H1 (cell line): ENCODE results near the gene GSDME. TPM values are rescaled to one million over a fixed set of nuclear protein-coding genes. Genes with fewer than 3 reads are reported as not detected.

ENCODE experiments used
- CTCF ChIA-PET: fragments of 300-600 bp; sonication (Branson Sonifier 250); formaldehyde crosslinking; loops from one replicate; lab custom pipeline; 2021; ENCODE audit not compliant: partially characterized antibody; lab: Charles Lee
- POLR2A ChIA-PET: fragments of 300-600 bp; sonication (Branson Sonifier 250); formaldehyde crosslinking; loops from one replicate; lab custom pipeline; 2021; ENCODE audit warnings: inconsistent platforms; ENCODE audit not compliant: partially characterized antibody; lab: Charles Lee
- DNase-seq, 2 experiments: peaks; one replicate each; pipeline versions ENCODE4 v3.0.0 to v3.0.0-alpha.2; 2010 to 2022; ENCODE audit warnings: low spot score in 2 of 2, low read depth in 1 of 2, mixed read lengths in 1 of 2
- FAIRE-seq: peaks from 2 replicates; lab custom pipeline; 2011; peaks lifted over from hg19 to GRCh38; lab: Jason Lieb, UNC
- H2AFZ ChIP-seq: 2 replicates; pipeline ENCODE4 v1.8.1; 2012; ENCODE audit warnings: low read length, inconsistent platforms
- H2AK5ac ChIP-seq: 2 replicates; pipeline ENCODE4 v1.6.1; 2013; ENCODE audit warnings: low read depth, low read length
- H2BK120ac ChIP-seq: replicated peaks from 2 replicates; pipeline ENCODE3; 2013; ENCODE audit warnings: low read depth, low read length, inconsistent platforms
- H2BK12ac ChIP-seq: 2 replicates; pipeline ENCODE4 v1.6.1; 2013; ENCODE audit warnings: low read depth, low read length
- H2BK15ac ChIP-seq: 2 replicates; pipeline ENCODE4 v1.6.1; 2013; ENCODE audit warnings: low read length
- H2BK20ac ChIP-seq: 2 replicates; pipeline ENCODE4 v1.6.1; 2013; ENCODE audit warnings: low read length
- H2BK5ac ChIP-seq: 2 replicates; pipeline ENCODE4 v1.6.1; 2013; ENCODE audit warnings: low read depth, low read length
- H3K14ac ChIP-seq: 2 replicates; pipeline ENCODE4 v1.6.1; 2013; ENCODE audit warnings: inconsistent platforms; ENCODE audit not compliant: insufficient read length
- H3K18ac ChIP-seq: 2 replicates; pipeline ENCODE4 v1.6.1; 2013; ENCODE audit warnings: low read length; ENCODE audit errors: extremely low read depth
- H3K23ac ChIP-seq: 2 replicates; pipeline ENCODE4 v1.6.1; 2013; ENCODE audit warnings: inconsistent platforms; ENCODE audit not compliant: insufficient read length
- H3K23me2 ChIP-seq: 2 replicates; pipeline ENCODE4 v1.6.1; 2013; ENCODE audit warnings: low read depth, low read length
- H3K27ac ChIP-seq: 2 replicates; pipeline ENCODE4 v1.6.1; 2011; ENCODE audit warnings: low read depth, low read length, inconsistent platforms
- H3K27me3 ChIP-seq, 4 experiments: replicated peaks in 1 of 4; 1 replicate in 1 of 4; 2 replicates in 3 of 4; pipeline versions ENCODE4 v1.6.1 to v1.8.1; 2011 to 2013; ENCODE audit warnings: low read length in 3 of 4, mild to moderate bottlenecking in 3 of 4, inconsistent platforms in 2 of 4, mixed read lengths in 2 of 4, moderate library complexity in 1 of 4; ENCODE audit not compliant: control insufficient read depth in 3 of 4, insufficient read depth in 3 of 4; ENCODE audit errors: extremely low read depth in 1 of 4
- H3K36me3 ChIP-seq, 4 experiments: 2 replicates each; pipeline versions ENCODE4 v1.6.1 to v1.8.1; 2011 to 2013; ENCODE audit warnings: mild to moderate bottlenecking in 4 of 4, low read length in 3 of 4, moderate library complexity in 2 of 4, control low read depth in 1 of 4, inconsistent platforms in 1 of 4; ENCODE audit not compliant: insufficient read depth in 4 of 4, control insufficient read depth in 2 of 4
- H3K4ac ChIP-seq: replicated peaks from 2 replicates; pipeline ENCODE3; 2013; ENCODE audit warnings: low read length, low read depth, mixed read lengths, inconsistent platforms; ENCODE audit not compliant: insufficient read length
- H3K4me1 ChIP-seq, 4 experiments: replicated peaks in 1 of 4; 1 replicate in 1 of 4; 2 replicates in 3 of 4; pipeline versions ENCODE4 v1.6.1 to v1.8.1; 2011 to 2013; ENCODE audit warnings: low read length in 3 of 4, inconsistent platforms in 2 of 4, mixed read lengths in 1 of 4; ENCODE audit not compliant: insufficient read depth in 4 of 4, control insufficient read depth in 3 of 4
- H3K4me2 ChIP-seq, 2 experiments: 2 replicates each; pipeline versions ENCODE4 v1.6.1 to v1.8.1; 2011 to 2013; ENCODE audit warnings: low read depth in 2 of 2, low read length in 2 of 2, control low read depth in 1 of 2, inconsistent platforms in 1 of 2, mild to moderate bottlenecking in 1 of 2; ENCODE audit not compliant: insufficient read depth in 1 of 2
- H3K4me3 ChIP-seq, 4 experiments: fragments of 200-600, 300-600 bp in 1 of 4; sonication (generic), shearing (Covaris generic), sonication (Bioruptor Twin) in 1 of 4; 2 replicates each; pipeline versions ENCODE4 v1.5.1 to v1.8.1; 2011 to 2016; ENCODE audit warnings: low read length in 4 of 4, low read depth in 3 of 4, control low read depth in 2 of 4, inconsistent platforms in 2 of 4, mild to moderate bottlenecking in 2 of 4, mixed read lengths in 1 of 4, moderate library complexity in 1 of 4; ENCODE audit not compliant: insufficient read depth in 2 of 4; ENCODE audit errors: extremely low read depth in 1 of 4
- H3K56ac ChIP-seq: replicated peaks from 2 replicates; pipeline ENCODE3; 2013; ENCODE audit warnings: low read depth, mild to moderate bottlenecking, mixed read lengths, low read length, inconsistent platforms; ENCODE audit not compliant: insufficient read length
- H3K79me1 ChIP-seq: 2 replicates; pipeline ENCODE4 v1.6.1; 2013; ENCODE audit warnings: low read depth, low read length, control low read depth
- H3K79me2 ChIP-seq, 2 experiments: 2 replicates each; pipeline versions ENCODE4 v1.6.1 to v1.8.1; 2012 to 2013; ENCODE audit warnings: low read length in 2 of 2, mild to moderate bottlenecking in 2 of 2, inconsistent platforms in 1 of 2; ENCODE audit not compliant: insufficient read depth in 2 of 2, control insufficient read depth in 1 of 2
- H3K9ac ChIP-seq, 4 experiments: replicated peaks in 1 of 4; 1 replicate in 1 of 4; 2 replicates in 3 of 4; pipeline versions ENCODE4 v1.6.1 to v1.8.1; 2011 to 2013; ENCODE audit warnings: low read depth in 3 of 4, low read length in 3 of 4, control low read depth in 2 of 4, mild to moderate bottlenecking in 2 of 4, moderate library complexity in 2 of 4, inconsistent platforms in 1 of 4; ENCODE audit errors: extremely low read depth in 1 of 4
- H3K9me3 ChIP-seq, 2 experiments: 2 replicates each; pipeline versions ENCODE4 v1.6.1 to v1.8.1; 2012 to 2013; ENCODE audit warnings: mild to moderate bottlenecking in 2 of 2, moderate library complexity in 2 of 2, control low read depth in 1 of 2, inconsistent platforms in 1 of 2, low read depth in 1 of 2, low read length in 1 of 2, mixed read lengths in 1 of 2; ENCODE audit not compliant: insufficient read depth in 2 of 2
- H4K20me1 ChIP-seq, 2 experiments: replicated peaks in 1 of 2; 2 replicates each; pipeline versions ENCODE3 to v1.8.1; 2011 to 2013; ENCODE audit warnings: inconsistent platforms in 2 of 2, low read length in 2 of 2, mild to moderate bottlenecking in 1 of 2; ENCODE audit not compliant: insufficient read depth in 2 of 2, control insufficient read depth in 1 of 2
- H4K5ac ChIP-seq: 2 replicates; pipeline ENCODE4 v1.6.1; 2013; ENCODE audit warnings: low read length, low read depth, mixed read lengths, inconsistent platforms; ENCODE audit not compliant: insufficient read length
- H4K8ac ChIP-seq: 2 replicates; pipeline ENCODE4 v1.8.0; 2013; ENCODE audit warnings: mild to moderate bottlenecking, moderate library complexity, low read length, inconsistent platforms; ENCODE audit not compliant: insufficient read depth; ENCODE audit errors: extremely low read depth
- H4K91ac ChIP-seq: replicated peaks from 2 replicates; pipeline ENCODE3; 2013; ENCODE audit warnings: low read length, mixed read lengths, inconsistent platforms; ENCODE audit not compliant: insufficient read length
- BCL11A ChIP-seq, 2 experiments: IDR thresholded peaks; one replicate each; pipeline ENCODE4 v1.6.1; 2011; ENCODE audit warnings: low read depth in 2 of 2, low read length in 2 of 2, mild to moderate bottlenecking in 2 of 2
- POU5F1 ChIP-seq: IDR thresholded peaks from 2 replicates; pipeline ENCODE4 v1.6.1; 2011; ENCODE audit warnings: low read depth, mild to moderate bottlenecking, low read length, moderate library complexity
- WGBS, 2 experiments: shearing (Covaris generic) in 1 of 2; methylation state at CpG; one replicate each; pipeline versions ENCODE4 v1.1.6 to v1.1.7; 2013 to 2015; ENCODE audit warnings: low lambda C conversion rate in 2 of 2, mixed read lengths in 2 of 2, inconsistent platforms in 1 of 2, low coverage in 1 of 2, missing lambda C conversion rate in 1 of 2; ENCODE audit not compliant: insufficient replicate concordance in 2 of 2, insufficient coverage in 1 of 2, insufficient read length in 1 of 2; ENCODE audit errors: extremely low coverage in 1 of 2, missing lambda C conversion rate in 1 of 2; 5-methylcytosine and 5-hydroxymethylcytosine counted together
- polyA plus RNA-seq, 7 experiments: library from polyadenylated mRNA; depleted of rRNA in 3 of 7; stranded (reverse) in 5 of 7; unstranded in 2 of 7; fragments of >200 nt in 5 of 7; fragments of 200-250 nt in 2 of 7; gene quantifications; 1 replicate in 5 of 7; 2 replicates in 1 of 7; 4 replicates in 1 of 7; pipeline versions ENCODE4 v1.2.1 to v1.2.3, GENCODE V29; 2011 to 2013; ENCODE audit warnings: missing spikeins in 2 of 7, mixed read lengths in 2 of 7
- total RNA-seq: library from RNA; stranded (reverse); fragmentation: NEBNext Ultra II Directional; extraction: Animal tissue kit (Norgen Biotek cat#: 25700); gene quantifications from 2 replicates; pipeline ENCODE4 v1.2.1, GENCODE V29; 2021

Gene GSDME
- total and polyA plus RNA-seq, 2 of the 8 experiments (the other 6 are each of a cell fraction or from before 2014, with no cell fraction given), result 5.4 to 7.6 TPM

- WGBS, 2 experiments, result 89% methylated on average over 9 of the region's 9 CpGs; no CpG with 5 or more reads in 1 of the 2 experiments
- Histone ChIP-seq H2BK15ac (no peak overlapping the region), H3K23ac (no peak overlapping the region), H4K20me1 (no peaks in the 10 kb centered on the region), H2BK12ac (no peak overlapping the region), H3K36me3 (no peaks in the 10 kb centered on the region), H3K14ac (no peak overlapping the region), H2BK5ac (no peak overlapping the region), H2AFZ (no peak overlapping the region), H3K4me1 (no peaks in the 10 kb centered on the region), H3K9ac (no peak overlapping the region), H4K8ac (no peak overlapping the region), H3K79me2 (no peaks in the 10 kb centered on the region), H2AK5ac (no peak overlapping the region), H3K4ac (no peak overlapping the region), H3K18ac (no peak overlapping the region), H2BK20ac (no peak overlapping the region), H3K79me1 (no peaks in the 10 kb centered on the region), H3K56ac (no peak overlapping the region), H4K5ac (no peak overlapping the region), H3K27ac (no peak overlapping the region), H4K91ac (no peak overlapping the region), H2BK120ac (no peak overlapping the region), H3K4me3 (no peak overlapping the region), H3K4me2 (no peak overlapping the region), H3K27me3 (no peaks in the 10 kb centered on the region), H3K9me3 (peaks cover 6 to 9% of the 10 kb centered on the region in 2 experiments; a peak in 2 of 4 replicates), H3K23me2 (no peaks in the 10 kb centered on the region; the same call in 1 of the 2 replicates)
- FAIRE-seq (no peak), DNase-seq (no peak)
- TF ChIP-seq BCL11A (IDR thresholded peaks at IDR 0.05; ENCODE audit: low read depth in 2 of 2, low read length in 2 of 2) (no peak), POU5F1 (no peak)
- ChIA-PET POLR2A (no interaction called here), CTCF (interaction anchor here (0.8 to 1.0 kb wide), 2 partner anchors 18 to 316 kb away, joined by 3 read pairs; no protein-coding TSS in a partner anchor)
Observed at GRCh38 chr7:24778543-24779282, 21.4 kb upstream of the GSDME start.
